GM21390 (cell line): ENCODE data around the gene TC2N.
"Not testable (repeated sequence)": the region's sequence is repeated elsewhere in the genome, so short reads cannot be mapped to it uniquely, and the experiment has no call there.

Source experiments
- ATAC-seq: cut with Tn5 transposase; IDR thresholded peaks from one replicate; pipeline ENCODE4 v1.9.1; 2021; ENCODE audit not compliant: unreplicated experiment

Gene TC2N

GRCh38 chr14:91867316-91867988 lies at the start of gene TC2N:
Gene TC2N, minus strand, starts transcription at chr14:91867536. Its CDS starts 53,767 bp downstream, at chr14:91813769.
- peak; percentile 48 for ATAC-seq

DNA sequence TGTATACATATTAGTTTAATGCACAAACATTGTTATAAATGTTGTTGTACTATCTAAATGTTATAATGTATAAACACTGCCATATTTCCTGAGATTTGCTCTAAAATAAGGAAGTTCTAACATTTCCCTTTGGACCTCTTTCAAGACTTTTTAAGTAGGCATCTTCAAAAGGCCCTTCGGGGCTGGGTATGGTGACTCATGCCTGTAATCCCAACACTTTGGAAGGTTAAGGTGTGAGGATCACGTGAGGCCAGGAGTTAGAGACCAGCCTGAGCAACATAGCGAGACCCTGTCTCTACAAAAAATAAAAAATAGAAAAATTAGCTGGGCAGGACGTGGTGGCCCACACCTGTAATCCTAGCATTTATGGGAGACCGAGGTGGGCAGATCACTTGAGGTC lies 44.7 kb upstream of the TC2N start:
- ATAC-seq, result no peak

GRCh38 chr14:91911474-91912032 lies 44.2 kb upstream of the TC2N start:
- no peak for ATAC-seq

- ATAC-seq, result no peak
Observed at GRCh38 chr14:91910196-91910595, 42.9 kb upstream of the TC2N start.

DNA sequence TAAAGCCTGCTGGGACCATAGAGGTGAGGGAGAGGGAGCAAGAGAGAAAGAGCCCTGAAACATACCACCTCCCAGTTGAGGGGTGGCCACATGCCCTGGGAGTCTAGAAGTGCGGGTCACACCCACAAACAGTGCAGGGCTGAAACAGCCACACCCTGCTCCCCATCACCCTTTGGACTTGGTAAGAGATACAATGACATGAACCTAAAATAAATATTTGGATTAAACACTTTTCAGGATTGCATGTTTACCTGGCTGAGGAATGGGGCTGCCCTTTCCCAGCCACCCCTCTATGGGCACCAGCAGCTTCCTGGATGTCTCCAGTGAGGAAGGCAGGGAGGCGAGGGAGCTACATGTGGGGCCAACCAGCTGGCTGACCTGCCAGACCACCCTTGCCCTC lies 39.0 kb upstream of the TC2N start:
- ATAC-seq, result no peak

DNA sequence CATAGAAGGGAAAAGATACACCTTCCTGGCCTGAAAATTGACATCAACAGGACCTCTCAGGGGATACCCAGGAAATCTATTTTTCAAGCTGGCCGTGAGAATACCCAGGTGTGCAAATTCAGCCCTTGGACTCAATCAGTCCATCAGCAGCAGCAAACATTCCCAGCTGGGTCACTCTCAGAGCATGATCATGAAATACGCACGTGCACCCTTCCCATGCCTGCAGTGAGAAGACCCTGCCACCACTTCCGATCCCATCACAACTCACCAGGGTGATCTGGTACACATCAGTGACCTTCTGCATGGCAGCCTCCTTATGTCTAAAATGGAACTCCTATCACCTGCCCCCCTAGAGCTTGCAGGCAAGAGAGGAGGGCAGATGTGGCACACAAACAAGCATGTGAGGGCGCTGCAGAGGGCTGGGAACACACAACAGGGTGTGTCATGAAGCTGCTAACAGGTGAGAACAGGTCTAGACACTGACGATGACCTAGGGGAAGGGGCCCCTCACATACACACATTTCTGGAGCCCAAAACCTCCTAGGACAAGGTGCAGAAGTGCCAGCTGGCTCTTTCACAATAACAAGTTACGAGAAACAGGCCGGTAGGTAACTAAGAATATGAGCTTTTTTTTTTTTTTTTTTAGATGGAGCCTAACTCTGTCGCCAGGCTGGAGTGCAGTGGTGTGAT lies 37.8 kb upstream of the TC2N start:
- no peak for ATAC-seq

GRCh38 chr14:91904483-91904882 lies 37.1 kb upstream of the TC2N start:
- ATAC-seq, result no peak

- no peak for ATAC-seq
Observed at GRCh38 chr14:91903070-91903469, 35.7 kb upstream of the TC2N start.

GRCh38 chr14:91902336-91902735 lies 35.0 kb upstream of the TC2N start:
- no peak for ATAC-seq

- no peak for ATAC-seq
Observed at GRCh38 chr14:91901449-91902226, 34.3 kb upstream of the TC2N start.

DNA sequence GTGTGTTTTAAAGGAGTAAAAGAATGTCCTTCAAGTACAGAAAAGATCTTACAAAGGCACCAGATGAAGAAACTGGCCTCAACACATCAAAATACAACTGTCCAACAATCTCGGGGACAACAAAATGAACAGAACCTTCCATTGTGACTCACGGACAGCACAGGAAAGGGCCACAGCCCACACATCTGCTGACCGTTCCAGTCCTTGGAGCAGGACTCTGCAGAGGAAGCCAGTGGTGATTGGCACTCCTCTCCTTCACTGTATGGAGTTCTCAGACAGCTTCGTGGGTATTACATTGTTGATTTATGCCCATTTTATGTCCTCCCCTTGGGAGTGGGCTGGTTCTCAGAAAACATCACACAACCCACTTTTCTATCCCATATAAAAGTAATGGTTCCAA lies 32.5 kb upstream of the TC2N start:
- no peak for ATAC-seq

DNA sequence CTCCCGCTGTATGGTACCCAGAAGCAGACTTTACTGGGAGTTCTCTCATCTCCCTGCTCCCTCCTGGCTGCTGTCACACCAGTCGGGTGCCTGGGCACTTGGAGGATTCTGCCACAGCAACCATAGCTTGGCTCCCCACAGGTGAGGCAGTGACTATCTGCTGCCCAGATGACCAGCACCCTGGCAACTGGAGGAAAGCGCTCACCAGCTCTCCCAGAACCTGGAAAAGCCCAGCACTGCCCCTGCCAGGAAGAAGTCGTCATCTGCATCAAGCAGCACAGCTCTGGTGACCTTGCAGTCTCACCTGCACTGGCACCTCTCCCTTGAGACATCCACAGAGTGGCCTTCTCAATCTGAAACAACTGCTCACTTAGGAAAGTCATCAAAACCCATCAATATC lies 31.9 kb upstream of the TC2N start:
- no peak for ATAC-seq

GRCh38 chr14:91898372-91898771 lies 31.0 kb upstream of the TC2N start:
- no peak for ATAC-seq

DNA sequence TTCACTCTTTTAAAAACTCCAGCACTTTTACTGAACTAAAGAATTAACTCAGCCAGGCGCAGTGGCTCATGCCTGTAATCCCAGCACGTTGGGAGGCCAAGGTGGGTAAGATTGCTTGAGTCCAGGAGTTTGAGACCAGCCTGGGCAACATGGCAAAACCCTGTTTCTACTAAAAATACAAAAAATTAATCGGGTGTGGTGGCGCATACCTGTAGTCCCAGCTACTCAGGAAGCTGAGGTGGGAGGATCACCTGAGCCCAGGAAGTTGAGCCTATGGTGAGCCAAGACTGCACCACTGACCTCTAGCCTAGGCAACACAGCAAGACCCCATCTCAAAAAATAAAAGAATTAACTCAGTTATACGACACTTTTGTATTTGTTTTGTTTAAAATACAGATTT lies 30.4 kb upstream of the TC2N start:
- not testable (repeated sequence) for ATAC-seq

- no peak for ATAC-seq
Observed at GRCh38 chr14:91897106-91897701, 29.9 kb upstream of the TC2N start.

DNA sequence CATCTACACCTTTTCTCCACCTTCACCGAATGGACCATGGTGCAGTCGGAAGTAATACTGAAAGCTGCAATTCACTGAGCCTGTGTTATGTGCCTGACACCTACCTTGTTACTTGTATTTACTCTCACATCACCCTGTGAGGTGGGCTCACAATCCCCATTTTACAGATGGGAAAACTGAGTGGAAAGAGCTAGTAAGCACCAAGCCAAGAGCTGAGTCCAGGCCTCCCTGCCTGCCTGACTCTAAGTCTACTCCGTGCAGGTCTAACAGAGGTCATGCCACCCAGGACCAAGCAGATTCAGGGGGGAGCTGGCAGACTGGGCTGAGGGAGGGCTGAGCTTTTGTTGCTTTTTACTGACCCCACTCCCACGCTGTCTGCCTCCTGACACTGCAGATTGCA lies 29.1 kb upstream of the TC2N start:
- ATAC-seq, result no peak

- no peak for ATAC-seq
Observed at GRCh38 chr14:91893669-91894068, 26.3 kb upstream of the TC2N start.

DNA sequence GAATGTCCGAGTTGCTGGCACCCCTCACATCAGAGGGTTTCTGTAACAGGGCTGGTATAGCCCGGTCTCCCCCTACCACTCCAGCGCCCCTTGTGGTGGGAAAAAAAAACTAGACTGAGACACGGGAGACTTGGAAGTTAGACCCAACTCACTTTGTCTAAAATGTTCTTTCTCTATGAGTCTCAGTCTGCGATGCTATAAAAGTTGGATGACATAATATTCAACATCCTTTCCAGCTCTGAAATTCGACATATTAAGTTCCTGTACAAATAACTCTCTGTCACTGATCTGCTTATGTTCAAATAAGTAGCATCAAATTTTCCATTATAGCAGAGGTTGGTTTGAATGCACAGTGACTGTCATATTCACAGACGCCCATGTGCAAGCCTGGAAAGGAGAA lies 25.7 kb upstream of the TC2N start:
- ATAC-seq, result no peak

DNA sequence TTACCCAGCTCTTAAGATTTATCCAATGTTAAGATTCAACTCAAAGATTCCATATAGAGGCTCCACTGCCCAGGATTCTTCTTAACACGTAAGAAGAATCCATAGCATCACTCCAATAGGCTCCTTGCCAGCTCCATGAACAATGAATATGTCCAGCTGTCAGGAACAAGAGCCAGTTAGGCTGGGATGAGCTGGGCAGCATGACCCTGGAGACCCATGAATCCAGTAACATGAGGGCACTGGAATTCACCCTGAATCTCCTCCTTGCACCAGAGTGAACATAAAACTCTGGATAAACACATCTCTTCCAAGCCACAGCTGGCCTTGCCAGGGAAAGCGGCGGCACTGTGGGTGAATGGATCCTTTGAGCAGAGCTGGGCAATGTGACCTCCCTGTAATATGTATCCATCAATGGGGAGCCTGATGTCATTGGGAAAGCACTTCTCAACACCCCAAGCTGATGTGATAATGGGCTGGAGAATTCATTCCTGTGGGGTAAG lies 24.4 kb upstream of the TC2N start:
- no peak for ATAC-seq

- ATAC-seq, result no peak
Observed at GRCh38 chr14:91891101-91891500, 23.8 kb upstream of the TC2N start.

GRCh38 chr14:91890291-91890749 lies 23.0 kb upstream of the TC2N start:
- no peak for ATAC-seq
